H1 (cell line): ENCODE data around the gene INPP5B. TPM values are rescaled to one million over a fixed set of nuclear protein-coding genes. Genes with fewer than 3 reads are reported as not detected.
A peak's percentile ranks its signal among the peaks of the same experiment; 100 is the strongest.

Source experiments
- CTCF ChIA-PET: fragments of 300-600 bp; sonication (Branson Sonifier 250); formaldehyde crosslinking; loops from one replicate; lab custom pipeline; 2021; ENCODE audit not compliant: partially characterized antibody; lab: Charles Lee
- POLR2A ChIA-PET: fragments of 300-600 bp; sonication (Branson Sonifier 250); formaldehyde crosslinking; loops from one replicate; lab custom pipeline; 2021; ENCODE audit warnings: inconsistent platforms; ENCODE audit not compliant: partially characterized antibody; lab: Charles Lee
- DNase-seq, 2 experiments: peaks; one replicate each; pipeline versions ENCODE4 v3.0.0 to v3.0.0-alpha.2; 2010 to 2022; ENCODE audit warnings: low spot score in 2 of 2, low read depth in 1 of 2, mixed read lengths in 1 of 2
- FAIRE-seq: peaks from 2 replicates; lab custom pipeline; 2011; peaks lifted over from hg19 to GRCh38; lab: Jason Lieb, UNC
- H2AFZ ChIP-seq: 2 replicates; pipeline ENCODE4 v1.8.1; 2012; ENCODE audit warnings: low read length, inconsistent platforms
- H2AK5ac ChIP-seq: 2 replicates; pipeline ENCODE4 v1.6.1; 2013; ENCODE audit warnings: low read depth, low read length
- H2BK120ac ChIP-seq: replicated peaks from 2 replicates; pipeline ENCODE3; 2013; ENCODE audit warnings: low read depth, low read length, inconsistent platforms
- H2BK12ac ChIP-seq: 2 replicates; pipeline ENCODE4 v1.6.1; 2013; ENCODE audit warnings: low read depth, low read length
- H2BK15ac ChIP-seq: 2 replicates; pipeline ENCODE4 v1.6.1; 2013; ENCODE audit warnings: low read length
- H2BK20ac ChIP-seq: 2 replicates; pipeline ENCODE4 v1.6.1; 2013; ENCODE audit warnings: low read length
- H2BK5ac ChIP-seq: 2 replicates; pipeline ENCODE4 v1.6.1; 2013; ENCODE audit warnings: low read depth, low read length
- H3K14ac ChIP-seq: 2 replicates; pipeline ENCODE4 v1.6.1; 2013; ENCODE audit warnings: inconsistent platforms; ENCODE audit not compliant: insufficient read length
- H3K18ac ChIP-seq: 2 replicates; pipeline ENCODE4 v1.6.1; 2013; ENCODE audit warnings: low read length; ENCODE audit errors: extremely low read depth
- H3K23ac ChIP-seq: 2 replicates; pipeline ENCODE4 v1.6.1; 2013; ENCODE audit warnings: inconsistent platforms; ENCODE audit not compliant: insufficient read length
- H3K23me2 ChIP-seq: 2 replicates; pipeline ENCODE4 v1.6.1; 2013; ENCODE audit warnings: low read depth, low read length
- H3K27ac ChIP-seq: 2 replicates; pipeline ENCODE4 v1.6.1; 2011; ENCODE audit warnings: low read depth, low read length, inconsistent platforms
- H3K27me3 ChIP-seq, 4 experiments: replicated peaks in 1 of 4; 1 replicate in 1 of 4; 2 replicates in 3 of 4; pipeline versions ENCODE4 v1.6.1 to v1.8.1; 2011 to 2013; ENCODE audit warnings: low read length in 3 of 4, mild to moderate bottlenecking in 3 of 4, inconsistent platforms in 2 of 4, mixed read lengths in 2 of 4, moderate library complexity in 1 of 4; ENCODE audit not compliant: control insufficient read depth in 3 of 4, insufficient read depth in 3 of 4; ENCODE audit errors: extremely low read depth in 1 of 4
- H3K36me3 ChIP-seq, 4 experiments: 2 replicates each; pipeline versions ENCODE4 v1.6.1 to v1.8.1; 2011 to 2013; ENCODE audit warnings: mild to moderate bottlenecking in 4 of 4, low read length in 3 of 4, moderate library complexity in 2 of 4, control low read depth in 1 of 4, inconsistent platforms in 1 of 4; ENCODE audit not compliant: insufficient read depth in 4 of 4, control insufficient read depth in 2 of 4
- H3K4ac ChIP-seq: replicated peaks from 2 replicates; pipeline ENCODE3; 2013; ENCODE audit warnings: low read length, low read depth, mixed read lengths, inconsistent platforms; ENCODE audit not compliant: insufficient read length
- H3K4me1 ChIP-seq, 4 experiments: replicated peaks in 1 of 4; 1 replicate in 1 of 4; 2 replicates in 3 of 4; pipeline versions ENCODE4 v1.6.1 to v1.8.1; 2011 to 2013; ENCODE audit warnings: low read length in 3 of 4, inconsistent platforms in 2 of 4, mixed read lengths in 1 of 4; ENCODE audit not compliant: insufficient read depth in 4 of 4, control insufficient read depth in 3 of 4
- H3K4me2 ChIP-seq, 2 experiments: 2 replicates each; pipeline versions ENCODE4 v1.6.1 to v1.8.1; 2011 to 2013; ENCODE audit warnings: low read depth in 2 of 2, low read length in 2 of 2, control low read depth in 1 of 2, inconsistent platforms in 1 of 2, mild to moderate bottlenecking in 1 of 2; ENCODE audit not compliant: insufficient read depth in 1 of 2
- H3K4me3 ChIP-seq, 4 experiments: fragments of 200-600, 300-600 bp in 1 of 4; sonication (generic), shearing (Covaris generic), sonication (Bioruptor Twin) in 1 of 4; 2 replicates each; pipeline versions ENCODE4 v1.5.1 to v1.8.1; 2011 to 2016; ENCODE audit warnings: low read length in 4 of 4, low read depth in 3 of 4, control low read depth in 2 of 4, inconsistent platforms in 2 of 4, mild to moderate bottlenecking in 2 of 4, mixed read lengths in 1 of 4, moderate library complexity in 1 of 4; ENCODE audit not compliant: insufficient read depth in 2 of 4; ENCODE audit errors: extremely low read depth in 1 of 4
- H3K56ac ChIP-seq: replicated peaks from 2 replicates; pipeline ENCODE3; 2013; ENCODE audit warnings: low read depth, mild to moderate bottlenecking, mixed read lengths, low read length, inconsistent platforms; ENCODE audit not compliant: insufficient read length
- H3K79me1 ChIP-seq: 2 replicates; pipeline ENCODE4 v1.6.1; 2013; ENCODE audit warnings: low read depth, low read length, control low read depth
- H3K79me2 ChIP-seq, 2 experiments: 2 replicates each; pipeline versions ENCODE4 v1.6.1 to v1.8.1; 2012 to 2013; ENCODE audit warnings: low read length in 2 of 2, mild to moderate bottlenecking in 2 of 2, inconsistent platforms in 1 of 2; ENCODE audit not compliant: insufficient read depth in 2 of 2, control insufficient read depth in 1 of 2
- H3K9ac ChIP-seq, 4 experiments: replicated peaks in 1 of 4; 1 replicate in 1 of 4; 2 replicates in 3 of 4; pipeline versions ENCODE4 v1.6.1 to v1.8.1; 2011 to 2013; ENCODE audit warnings: low read depth in 3 of 4, low read length in 3 of 4, control low read depth in 2 of 4, mild to moderate bottlenecking in 2 of 4, moderate library complexity in 2 of 4, inconsistent platforms in 1 of 4; ENCODE audit errors: extremely low read depth in 1 of 4
- H3K9me3 ChIP-seq, 2 experiments: 2 replicates each; pipeline versions ENCODE4 v1.6.1 to v1.8.1; 2012 to 2013; ENCODE audit warnings: mild to moderate bottlenecking in 2 of 2, moderate library complexity in 2 of 2, control low read depth in 1 of 2, inconsistent platforms in 1 of 2, low read depth in 1 of 2, low read length in 1 of 2, mixed read lengths in 1 of 2; ENCODE audit not compliant: insufficient read depth in 2 of 2
- H4K20me1 ChIP-seq, 2 experiments: replicated peaks in 1 of 2; 2 replicates each; pipeline versions ENCODE3 to v1.8.1; 2011 to 2013; ENCODE audit warnings: inconsistent platforms in 2 of 2, low read length in 2 of 2, mild to moderate bottlenecking in 1 of 2; ENCODE audit not compliant: insufficient read depth in 2 of 2, control insufficient read depth in 1 of 2
- H4K5ac ChIP-seq: 2 replicates; pipeline ENCODE4 v1.6.1; 2013; ENCODE audit warnings: low read length, low read depth, mixed read lengths, inconsistent platforms; ENCODE audit not compliant: insufficient read length
- H4K8ac ChIP-seq: 2 replicates; pipeline ENCODE4 v1.8.0; 2013; ENCODE audit warnings: mild to moderate bottlenecking, moderate library complexity, low read length, inconsistent platforms; ENCODE audit not compliant: insufficient read depth; ENCODE audit errors: extremely low read depth
- H4K91ac ChIP-seq: replicated peaks from 2 replicates; pipeline ENCODE3; 2013; ENCODE audit warnings: low read length, mixed read lengths, inconsistent platforms; ENCODE audit not compliant: insufficient read length
- GTF2F1 ChIP-seq: IDR thresholded peaks from 2 replicates; pipeline ENCODE4 v1.6.1; 2012; ENCODE audit warnings: low read depth, low read length, improper control_type of control experiment, borderline replicate concordance
- HDAC6 ChIP-seq: IDR thresholded peaks from one replicate; pipeline ENCODE4 v1.7.1; 2012; ENCODE audit warnings: low read depth, mild to moderate bottlenecking, inconsistent platforms, low read length, moderate library complexity
- JUND ChIP-seq: IDR thresholded peaks from 2 replicates; pipeline ENCODE4 v1.6.1; 2011; ENCODE audit warnings: mild to moderate bottlenecking, improper control_type of control experiment, low read length
- POLR2AphosphoS5 ChIP-seq: IDR thresholded peaks from 2 replicates; pipeline ENCODE4 v1.6.1; 2011; ENCODE audit warnings: low read depth, low read length
- POU5F1 ChIP-seq: IDR thresholded peaks from 2 replicates; pipeline ENCODE4 v1.6.1; 2011; ENCODE audit warnings: low read depth, mild to moderate bottlenecking, low read length, moderate library complexity
- SP1 ChIP-seq: IDR thresholded peaks from 2 replicates; pipeline ENCODE4 v1.6.1; 2011; ENCODE audit warnings: low read depth, low read length
- SP2 ChIP-seq: IDR thresholded peaks from 2 replicates; pipeline ENCODE4 v1.6.1; 2012; ENCODE audit warnings: mild to moderate bottlenecking, low read length, inconsistent platforms
- SRF ChIP-seq: IDR thresholded peaks from 2 replicates; pipeline ENCODE4 v1.6.1; 2011; ENCODE audit warnings: mild to moderate bottlenecking, low read depth, low read length, moderate library complexity
- SUZ12 ChIP-seq: fragments of 200-600 bp; sonication (generic); IDR thresholded peaks from 2 replicates; pipeline ENCODE4 v1.6.1; 2012; ENCODE audit warnings: mild to moderate bottlenecking, inconsistent platforms, low read length, moderate library complexity, mixed read lengths
- TAF1 ChIP-seq: IDR thresholded peaks from 2 replicates; pipeline ENCODE4 v1.6.1; 2011; ENCODE audit warnings: mild to moderate bottlenecking, low read depth, low read length
- TEAD4 ChIP-seq: IDR thresholded peaks from 2 replicates; pipeline ENCODE4 v1.6.1; 2012; ENCODE audit warnings: low read depth, low read length, inconsistent platforms, mixed read lengths
- WGBS, 2 experiments: shearing (Covaris generic) in 1 of 2; methylation state at CpG; one replicate each; pipeline versions ENCODE4 v1.1.6 to v1.1.7; 2013 to 2015; ENCODE audit warnings: low lambda C conversion rate in 2 of 2, mixed read lengths in 2 of 2, inconsistent platforms in 1 of 2, low coverage in 1 of 2, missing lambda C conversion rate in 1 of 2; ENCODE audit not compliant: insufficient replicate concordance in 2 of 2, insufficient coverage in 1 of 2, insufficient read length in 1 of 2; ENCODE audit errors: extremely low coverage in 1 of 2, missing lambda C conversion rate in 1 of 2; 5-methylcytosine and 5-hydroxymethylcytosine counted together
- polyA plus RNA-seq, 7 experiments: library from polyadenylated mRNA; depleted of rRNA in 3 of 7; stranded (reverse) in 5 of 7; unstranded in 2 of 7; fragments of >200 nt in 5 of 7; fragments of 200-250 nt in 2 of 7; gene quantifications; 1 replicate in 5 of 7; 2 replicates in 1 of 7; 4 replicates in 1 of 7; pipeline versions ENCODE4 v1.2.1 to v1.2.3, GENCODE V29; 2011 to 2013; ENCODE audit warnings: missing spikeins in 2 of 7, mixed read lengths in 2 of 7
- total RNA-seq: library from RNA; stranded (reverse); fragmentation: NEBNext Ultra II Directional; extraction: Animal tissue kit (Norgen Biotek cat#: 25700); gene quantifications from 2 replicates; pipeline ENCODE4 v1.2.1, GENCODE V29; 2021
- TF ChIP-seq, protein P1 (sequence below): IDR thresholded peaks from 2 replicates; pipeline ENCODE4 v1.6.1; 2011; ENCODE audit warnings: low read depth, mild to moderate bottlenecking, low read length; ENCODE audit not compliant: insufficient read depth

Gene INPP5B
- total and polyA plus RNA-seq, 2 of the 8 experiments (the other 6 are each of a cell fraction or from before 2014, with no cell fraction given): 14.0 to 23.7 TPM

DNA sequence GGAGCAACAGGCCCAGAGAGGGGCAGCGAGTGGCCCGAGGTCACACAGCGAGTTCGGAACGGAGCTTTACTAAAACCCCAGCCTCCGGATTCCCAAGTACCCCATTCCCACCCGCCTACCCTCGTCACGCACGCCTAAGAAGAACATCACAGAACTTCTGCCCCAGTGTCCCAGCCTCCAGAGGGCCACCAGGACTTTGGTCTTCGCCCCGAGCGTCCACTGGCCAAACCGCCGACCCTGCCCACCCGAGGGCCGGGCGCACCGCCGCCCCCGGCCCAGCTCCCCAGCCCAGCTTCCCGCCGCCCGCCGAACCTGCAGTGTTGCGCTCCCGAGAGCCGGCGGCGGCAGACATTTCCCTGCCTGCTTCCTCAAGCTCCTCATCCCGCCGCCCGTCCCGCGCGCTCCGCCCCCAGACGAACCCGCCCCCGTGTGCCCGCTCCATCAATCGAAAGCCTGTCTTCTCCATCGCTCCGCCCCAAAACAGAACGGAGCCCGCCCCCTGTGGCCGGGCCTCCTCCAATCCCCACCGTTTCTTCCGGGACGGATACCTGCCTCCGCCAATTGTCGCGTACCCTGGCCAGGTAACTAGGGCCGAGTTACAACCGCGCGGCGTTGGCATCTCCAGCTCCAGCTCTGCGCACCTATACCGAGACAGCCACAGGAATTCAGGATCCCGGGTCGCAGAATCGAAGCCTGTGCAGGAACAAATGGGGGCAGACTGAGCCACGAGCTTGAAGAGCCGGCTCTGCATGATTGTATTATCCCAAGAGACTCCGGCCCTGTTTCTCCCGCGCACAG lies 15.3 kb downstream of the INPP5B start:
- FAIRE-seq (peak; percentile 28), DNase-seq (peak; percentile 96 to 99)
- Histone ChIP-seq H3K27me3 (no peaks in the 10 kb centered on the region), H3K56ac (no peak overlapping the region), H3K79me1 (peaks cover 3% of the 10 kb centered on the region; the same call in 1 of the 2 replicates), H3K23ac (no peak overlapping the region), H4K20me1 (peaks cover 0 to 2% of the 10 kb centered on the region in 2 experiments), H3K18ac (peak overlapping the region; percentile 13; the same call in 1 of the 2 replicates), H3K4me1 (peaks cover 0 to 3% (median 1%) of the 10 kb centered on the region in 4 experiments; a peak in 4 of 7 replicates), H3K4me2 (peak overlapping the region; percentile 66 to 83), H3K9ac (peak overlapping the region; percentile 62 to 82 (median 70)), H2BK120ac (no peak overlapping the region), H4K91ac (no peak overlapping the region), H3K23me2 (peaks cover 4% of the 10 kb centered on the region; the same call in 1 of the 2 replicates), H3K9me3 (no peaks in the 10 kb centered on the region), H2BK12ac (no peak overlapping the region), H3K14ac (no peak overlapping the region), H3K27ac (peak overlapping the region; percentile 63; the same call in 1 of the 2 replicates), H4K8ac (peak overlapping the region; percentile 60), H2BK5ac (no peak overlapping the region), H4K5ac (peak overlapping the region; percentile 80), H3K36me3 (no peaks in the 10 kb centered on the region), H2AFZ (peak overlapping the region; percentile 76), H3K4ac (no peak overlapping the region), H2AK5ac (no peak overlapping the region), H2BK20ac (no peak overlapping the region), H3K79me2 (peaks cover 0 to 20% of the 10 kb centered on the region in 2 experiments; a peak in 2 of 4 replicates), H2BK15ac (no peak overlapping the region), H3K4me3 (peak overlapping the region; percentile 74 to 89 (median 86))
- WGBS, 2 experiments: 3% methylated on average over 36 of the region's 68 CpGs; no CpG with 5 or more reads in 1 of the 2 experiments
- ChIA-PET POLR2A (interaction anchor here (0.6 to 2.7 kb wide), 14 partner anchors 9 to 166 kb away, joined by 3 to 19 read pairs (median 4); partner anchors contain the start of genes INPP5B, MTF1, SF3A3 and YRDC), CTCF (interaction anchor here (0.9 to 2.2 kb wide), 5 partner anchors 8 to 26 kb away, joined by 3 to 10 read pairs (median 4); no protein-coding TSS in a partner anchor)
- TF ChIP-seq, protein P1, sequence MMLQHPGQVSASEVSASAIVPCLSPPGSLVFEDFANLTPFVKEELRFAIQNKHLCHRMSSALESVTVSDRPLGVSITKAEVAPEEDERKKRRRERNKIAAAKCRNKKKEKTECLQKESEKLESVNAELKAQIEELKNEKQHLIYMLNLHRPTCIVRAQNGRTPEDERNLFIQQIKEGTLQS: no peak
- TF ChIP-seq SRF (no peak), TEAD4 (peak; percentile 39; the same call in 1 of the 2 replicates), POU5F1 (no peak), HDAC6 (no peak), SP1 (peak; percentile 99), SUZ12 (no peak), TAF1 (peak; percentile 77), SP2 (peak; percentile 92), JUND (no peak), GTF2F1 (no peak), POLR2AphosphoS5 (peak; percentile 60; the same call in 1 of the 2 replicates)
